ENCODE results near the gene CABP2.
A peak's percentile ranks its signal among the peaks of the same experiment; 100 is the strongest.

DNA sequence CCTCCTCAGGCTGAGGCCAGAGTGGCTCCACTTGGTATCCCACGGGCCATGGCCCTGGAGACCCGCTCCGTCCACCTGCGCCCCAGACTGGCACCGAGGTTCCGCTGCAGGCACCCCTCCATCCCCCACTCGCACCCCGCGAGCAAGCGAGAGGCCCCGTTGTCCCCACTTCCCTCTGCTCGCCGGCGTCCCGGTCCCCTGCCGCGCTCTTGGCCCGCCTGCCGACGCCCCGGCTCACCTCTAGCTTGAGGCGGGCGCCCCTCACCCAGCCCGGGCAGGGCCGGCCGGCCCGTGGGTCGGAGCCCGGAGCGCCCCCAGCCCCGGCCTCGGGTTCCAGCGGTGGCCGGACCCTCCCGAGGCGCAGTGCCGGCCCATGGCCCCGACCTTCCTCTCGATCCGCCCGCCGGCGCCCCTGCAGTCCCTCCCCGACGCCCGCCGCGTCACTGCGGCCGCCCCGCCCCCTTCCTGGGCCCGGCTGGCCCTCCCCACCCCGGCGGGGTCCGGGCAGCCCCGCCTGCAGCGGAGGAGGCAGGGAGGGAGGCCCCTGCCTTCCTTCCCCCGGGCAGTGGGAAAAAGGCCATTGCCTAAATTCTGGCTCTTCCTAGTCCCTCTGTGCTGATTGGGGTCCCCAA, 18.2 kb downstream of the CABP2 start, which contains the start of gene PITPNM1:
- TF ChIP-seq, protein P1, sequence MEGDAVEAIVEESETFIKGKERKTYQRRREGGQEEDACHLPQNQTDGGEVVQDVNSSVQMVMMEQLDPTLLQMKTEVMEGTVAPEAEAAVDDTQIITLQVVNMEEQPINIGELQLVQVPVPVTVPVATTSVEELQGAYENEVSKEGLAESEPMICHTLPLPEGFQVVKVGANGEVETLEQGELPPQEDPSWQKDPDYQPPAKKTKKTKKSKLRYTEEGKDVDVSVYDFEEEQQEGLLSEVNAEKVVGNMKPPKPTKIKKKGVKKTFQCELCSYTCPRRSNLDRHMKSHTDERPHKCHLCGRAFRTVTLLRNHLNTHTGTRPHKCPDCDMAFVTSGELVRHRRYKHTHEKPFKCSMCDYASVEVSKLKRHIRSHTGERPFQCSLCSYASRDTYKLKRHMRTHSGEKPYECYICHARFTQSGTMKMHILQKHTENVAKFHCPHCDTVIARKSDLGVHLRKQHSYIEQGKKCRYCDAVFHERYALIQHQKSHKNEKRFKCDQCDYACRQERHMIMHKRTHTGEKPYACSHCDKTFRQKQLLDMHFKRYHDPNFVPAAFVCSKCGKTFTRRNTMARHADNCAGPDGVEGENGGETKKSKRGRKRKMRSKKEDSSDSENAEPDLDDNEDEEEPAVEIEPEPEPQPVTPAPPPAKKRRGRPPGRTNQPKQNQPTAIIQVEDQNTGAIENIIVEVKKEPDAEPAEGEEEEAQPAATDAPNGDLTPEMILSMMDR (IDR thresholded peaks at IDR 0.05), result no peak
- TF ChIP-seq POLR2A (IDR thresholded peaks at IDR 0.05), result peak; percentile 21 to 22

Measured in Peyer's patch (tissue), 4 donors.